ENCODE results near the gene CDK19. TPM values are rescaled to one million over a fixed set of nuclear protein-coding genes. Genes with fewer than 3 reads are reported as not detected.

Gene CDK19
- polyA plus RNA-seq, 1 donor (not counting 4 experiments of a cell fraction or from before 2014, with no cell fraction given) = 6.4 TPM

GRCh38 chr6:110564703-110565421, 250.4 kb downstream of the CDK19 start:
- no peak overlapping the region for H3K4me2 ChIP-seq (ENCODE audit: control insufficient read depth, extremely low read depth, insufficient read depth, low read depth, low read length)
- TF ChIP-seq EZH2 (IDR thresholded peaks at IDR 0.05; ENCODE audit: low read length) = no peak
- TF ChIP-seq CTCF (optimal IDR thresholded peaks at IDR 0.05 in 1 of 3, IDR thresholded peaks at IDR 0.05 in 1 of 3, conservative IDR thresholded peaks at IDR 0.05 in 1 of 3; ENCODE audit: extremely low read depth in 1 of 3, insufficient read depth in 2 of 3, low read length in 3 of 3) = no peak
- H3K9ac ChIP-seq (ENCODE audit: control insufficient read depth, extremely low read depth, insufficient read depth, low read length) = no peak overlapping the region
- FAIRE-seq (no peak), DNase-seq (ENCODE audit: low read depth, low spot score) (no peak)
- dilution Hi-C loops (cut with MboI; ENCODE audit: extremely low pct_ligation_motif_present, low sequenced_read_pairs) = no loop called here
- H3K4me3 ChIP-seq (ENCODE audit: control insufficient read depth in 2 of 3, extremely low read depth in 1 of 3, insufficient read depth in 2 of 3, low read depth in 1 of 3, low read length in 3 of 3) = no peak overlapping the region
- no peak overlapping the region for H2AFZ ChIP-seq (ENCODE audit: control insufficient read depth, low read length)
- no peak overlapping the region for H3K27ac ChIP-seq (ENCODE audit: control insufficient read depth, insufficient read depth, low read length)
- no peaks in the 10 kb centered on the region for H3K9me1 ChIP-seq (ENCODE audit: control insufficient read depth, extremely low read depth, insufficient read depth, low read length)
- no peaks in the 10 kb centered on the region for H3K36me3 ChIP-seq (ENCODE audit: control insufficient read depth in 2 of 2, extremely low read depth in 1 of 2, insufficient read depth in 2 of 2, low read length in 2 of 2)
- no peaks in the 10 kb centered on the region for H4K20me1 ChIP-seq (ENCODE audit: control insufficient read depth, extremely low read depth, insufficient read depth, low read length)
- H3K9me3 ChIP-seq (ENCODE audit: control insufficient read depth, low read depth, low read length) = no peaks in the 10 kb centered on the region
- H3K79me2 ChIP-seq (ENCODE audit: control insufficient read depth, insufficient read depth, low read length) = no peaks in the 10 kb centered on the region
- H3K27me3 ChIP-seq (ENCODE audit: control insufficient read depth, extremely low read depth, insufficient read depth, low read length) = no peaks in the 10 kb centered on the region
- no peaks in the 10 kb centered on the region for H3K4me1 ChIP-seq (ENCODE audit: control insufficient read depth, extremely low read depth, insufficient read depth, low read length)

GRCh38 chr6:110563711-110564110, 251.6 kb downstream of the CDK19 start:
- no peak overlapping the region for H3K9ac ChIP-seq (ENCODE audit: control insufficient read depth, extremely low read depth, insufficient read depth, low read length)
- no peak overlapping the region for H2AFZ ChIP-seq (ENCODE audit: control insufficient read depth, low read length)
- no peaks in the 10 kb centered on the region for H3K9me3 ChIP-seq (ENCODE audit: control insufficient read depth, low read depth, low read length)
- FAIRE-seq = no peak
- no peaks in the 10 kb centered on the region for H3K9me1 ChIP-seq (ENCODE audit: control insufficient read depth, extremely low read depth, insufficient read depth, low read length)
- no peak overlapping the region for H3K4me3 ChIP-seq (ENCODE audit: control insufficient read depth in 2 of 3, extremely low read depth in 1 of 3, insufficient read depth in 2 of 3, low read depth in 1 of 3, low read length in 3 of 3)
- H4K20me1 ChIP-seq (ENCODE audit: control insufficient read depth, extremely low read depth, insufficient read depth, low read length) = no peaks in the 10 kb centered on the region
- H3K79me2 ChIP-seq (ENCODE audit: control insufficient read depth, insufficient read depth, low read length) = no peaks in the 10 kb centered on the region
- H3K36me3 ChIP-seq (ENCODE audit: control insufficient read depth in 2 of 2, extremely low read depth in 1 of 2, insufficient read depth in 2 of 2, low read length in 2 of 2) = no peaks in the 10 kb centered on the region
- no peaks in the 10 kb centered on the region for H3K4me1 ChIP-seq (ENCODE audit: control insufficient read depth, extremely low read depth, insufficient read depth, low read length)
- no peak overlapping the region for H3K4me2 ChIP-seq (ENCODE audit: control insufficient read depth, extremely low read depth, insufficient read depth, low read depth, low read length)
- H3K27me3 ChIP-seq (ENCODE audit: control insufficient read depth, extremely low read depth, insufficient read depth, low read length) = no peaks in the 10 kb centered on the region
- TF ChIP-seq CTCF (optimal IDR thresholded peaks at IDR 0.05 in 1 of 3, IDR thresholded peaks at IDR 0.05 in 1 of 3, conservative IDR thresholded peaks at IDR 0.05 in 1 of 3; ENCODE audit: extremely low read depth in 1 of 3, insufficient read depth in 2 of 3, low read length in 3 of 3) = no peak
- no peak for TF ChIP-seq EZH2 (IDR thresholded peaks at IDR 0.05; ENCODE audit: low read length)
- dilution Hi-C loops (cut with MboI; ENCODE audit: extremely low pct_ligation_motif_present, low sequenced_read_pairs) = no loop called here
- no peak for DNase-seq (ENCODE audit: low read depth, low spot score)
- no peak overlapping the region for H3K27ac ChIP-seq (ENCODE audit: control insufficient read depth, insufficient read depth, low read length)
